Measurements from ENCODE around the gene TTC34.

TTC34 gene

DNA sequence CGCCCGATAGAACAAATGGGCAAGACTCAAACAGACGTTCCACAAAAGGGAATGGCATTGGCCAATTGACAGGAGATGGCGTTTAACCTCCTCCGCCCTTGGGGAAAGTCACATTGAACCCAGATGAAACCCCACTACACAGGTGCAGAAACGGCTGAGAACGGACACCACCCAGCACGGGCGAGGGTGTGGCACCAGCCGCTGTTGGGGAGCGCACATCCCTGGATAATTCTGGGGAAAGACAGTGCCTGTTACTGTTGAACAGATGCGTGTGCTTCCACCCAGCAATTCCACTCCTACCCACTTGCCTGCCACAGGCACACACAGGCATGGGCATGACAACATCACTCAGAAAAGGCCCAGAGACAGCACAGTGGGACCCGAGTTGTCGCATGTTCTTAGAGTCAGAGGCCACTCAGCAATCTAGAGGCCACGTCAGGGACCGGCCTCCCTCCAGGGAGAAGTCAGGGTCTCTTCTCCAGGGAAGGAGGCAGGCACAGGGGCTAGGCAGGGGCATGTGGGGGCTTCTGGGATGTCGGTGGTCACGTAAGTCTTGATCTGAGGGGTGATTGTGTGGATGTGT, 199.7 kb downstream of the TTC34 start:
- no peak for DNase-seq

DNA sequence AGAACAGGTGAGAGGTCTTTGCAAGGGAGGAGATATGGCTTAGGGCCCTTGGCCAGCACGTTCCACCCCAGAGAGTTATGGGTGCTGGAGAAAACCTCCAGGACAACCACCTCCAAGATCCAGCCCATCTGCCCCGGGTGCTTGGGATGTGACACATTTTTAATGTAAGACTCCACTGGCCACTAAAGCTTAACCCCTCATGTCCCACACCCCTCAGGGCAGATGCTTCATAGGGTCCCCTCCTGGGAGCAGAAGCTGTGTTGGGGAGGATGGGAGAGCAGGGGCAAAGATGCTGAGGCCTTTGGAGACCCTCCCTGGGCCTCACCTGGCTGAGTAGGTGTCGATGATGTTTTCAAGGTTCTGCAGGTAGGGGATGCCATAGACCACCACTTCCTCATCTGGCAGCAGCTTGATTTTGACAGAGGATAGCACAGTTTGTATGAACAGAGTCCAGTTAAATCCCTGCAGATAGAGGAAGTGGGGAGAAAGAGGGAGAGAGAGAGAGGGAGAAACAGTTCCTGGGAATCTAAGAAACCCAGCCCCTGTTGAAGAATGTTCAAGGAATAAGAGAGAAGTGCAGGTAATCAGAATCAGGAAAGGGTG, 203.1 kb downstream of the TTC34 start:
- no peak for DNase-seq

DNA sequence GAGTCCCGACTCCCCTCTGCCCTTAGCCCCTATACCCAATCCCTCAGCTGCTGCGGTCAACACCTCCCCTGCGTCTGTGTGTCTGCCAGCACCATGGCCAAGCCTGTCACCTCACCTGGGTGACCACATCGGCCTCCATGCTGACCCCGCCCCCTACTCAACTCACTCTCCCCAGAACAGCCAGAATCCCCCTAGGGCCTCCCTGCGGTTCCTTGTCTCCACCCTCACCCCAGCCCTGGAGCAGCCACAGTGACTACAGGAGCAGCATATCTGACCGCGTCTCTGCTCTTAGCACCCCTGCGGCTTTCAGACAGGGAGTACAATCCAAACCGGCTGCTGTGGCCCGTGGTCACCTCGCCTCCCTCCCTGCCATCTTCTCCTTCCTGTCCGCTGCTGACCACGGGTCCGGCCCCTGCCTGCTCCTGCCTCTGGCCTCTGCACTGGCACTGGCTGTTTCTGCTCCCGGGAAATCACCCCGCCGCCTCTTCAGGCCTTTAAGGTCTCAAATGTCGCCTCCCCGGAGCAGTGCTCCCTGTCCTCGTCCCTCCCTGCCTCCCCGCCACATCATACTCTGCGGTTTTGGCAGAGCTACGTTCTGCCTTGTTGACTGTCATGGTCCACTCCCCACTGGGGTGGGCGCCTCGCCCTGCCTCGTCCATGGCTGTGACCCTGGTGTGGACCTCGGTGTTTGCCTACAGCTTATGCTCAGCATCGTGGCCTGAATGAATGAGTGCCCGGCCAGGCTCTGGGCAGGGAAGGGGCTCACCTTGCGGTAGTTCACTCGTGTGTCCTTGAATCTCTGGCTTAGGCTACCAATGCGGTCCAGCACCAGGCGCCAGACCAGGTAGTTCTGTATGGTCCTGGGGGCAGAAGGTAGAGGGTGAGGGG, 203.8 kb downstream of the TTC34 start:
- no peak for DNase-seq

DNA sequence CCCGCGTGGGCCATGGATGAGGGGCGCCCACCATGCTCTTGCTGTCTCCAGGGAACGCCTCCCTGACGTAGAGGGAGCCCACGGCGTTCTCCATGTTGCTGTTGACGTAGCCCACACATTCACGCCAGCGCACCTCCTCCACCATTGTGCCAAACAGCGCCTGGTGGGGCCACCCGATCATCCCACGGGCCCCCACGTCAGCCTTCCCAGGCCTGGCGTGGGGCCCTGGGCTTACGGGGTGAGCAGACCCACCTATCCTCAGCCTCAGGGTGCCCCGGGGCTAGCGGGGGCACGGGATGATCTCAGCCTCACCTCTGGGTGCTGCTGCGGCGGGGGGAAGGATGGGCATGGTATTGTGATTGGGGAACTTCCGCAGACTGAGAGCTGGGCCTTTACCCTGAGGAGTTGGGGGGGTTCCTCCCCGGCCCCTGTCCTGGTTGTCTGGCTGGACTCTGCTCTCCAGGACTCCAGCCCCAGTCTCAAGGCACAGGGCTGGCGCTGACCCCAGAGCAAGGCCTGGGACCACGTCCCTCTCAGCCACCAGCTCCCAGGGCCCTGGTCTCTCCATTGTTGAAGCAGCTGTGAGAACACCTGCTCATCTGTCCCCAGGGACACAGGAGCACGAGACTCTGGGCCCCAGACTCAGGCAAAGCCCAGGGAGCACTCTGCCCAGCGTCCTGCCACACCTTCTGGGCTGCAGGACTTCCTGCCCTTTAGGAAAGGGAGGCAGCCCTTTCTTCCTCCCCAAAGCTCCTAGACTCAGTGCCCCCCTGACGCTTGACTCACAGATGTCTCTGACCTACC, 204.8 kb downstream of the TTC34 start:
- DNase-seq: no peak

DNA sequence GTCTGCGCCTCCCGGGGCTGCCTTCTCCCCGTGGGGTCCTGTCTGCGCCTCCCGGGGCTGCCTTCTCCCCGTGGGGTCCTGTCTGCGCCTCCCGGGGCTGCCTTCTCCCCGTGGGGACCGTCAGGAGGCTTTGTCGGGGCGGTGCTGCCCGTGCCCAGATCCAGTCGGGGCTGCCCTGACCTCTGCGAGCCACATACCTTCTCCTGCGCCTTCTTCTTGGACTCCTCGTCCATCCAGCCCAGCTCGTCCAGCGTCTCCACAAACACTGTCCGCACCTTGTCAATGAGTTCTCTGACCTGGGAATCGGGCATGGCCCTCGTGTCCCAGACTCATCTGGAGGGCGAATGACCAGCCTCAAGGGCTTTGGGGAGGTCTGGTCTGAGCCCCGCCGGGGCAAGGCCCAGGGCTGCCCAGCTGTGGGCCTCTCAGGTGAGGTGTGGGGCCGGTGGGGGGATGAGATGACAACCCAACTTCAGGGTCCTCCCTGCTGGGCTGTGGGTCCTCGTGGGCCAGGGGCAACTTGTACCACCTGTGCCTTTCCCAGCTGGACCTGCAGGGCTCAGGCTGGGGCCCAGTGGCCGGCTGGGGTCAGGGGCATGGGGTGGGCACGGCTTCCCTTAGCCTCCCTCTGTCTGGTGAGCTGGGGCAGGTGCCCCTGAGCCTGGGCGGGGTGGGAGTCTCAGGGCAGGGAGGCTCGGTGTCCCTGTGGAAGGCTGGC, 205.5 kb downstream of the TTC34 start:
- DNase-seq: no peak

DNA sequence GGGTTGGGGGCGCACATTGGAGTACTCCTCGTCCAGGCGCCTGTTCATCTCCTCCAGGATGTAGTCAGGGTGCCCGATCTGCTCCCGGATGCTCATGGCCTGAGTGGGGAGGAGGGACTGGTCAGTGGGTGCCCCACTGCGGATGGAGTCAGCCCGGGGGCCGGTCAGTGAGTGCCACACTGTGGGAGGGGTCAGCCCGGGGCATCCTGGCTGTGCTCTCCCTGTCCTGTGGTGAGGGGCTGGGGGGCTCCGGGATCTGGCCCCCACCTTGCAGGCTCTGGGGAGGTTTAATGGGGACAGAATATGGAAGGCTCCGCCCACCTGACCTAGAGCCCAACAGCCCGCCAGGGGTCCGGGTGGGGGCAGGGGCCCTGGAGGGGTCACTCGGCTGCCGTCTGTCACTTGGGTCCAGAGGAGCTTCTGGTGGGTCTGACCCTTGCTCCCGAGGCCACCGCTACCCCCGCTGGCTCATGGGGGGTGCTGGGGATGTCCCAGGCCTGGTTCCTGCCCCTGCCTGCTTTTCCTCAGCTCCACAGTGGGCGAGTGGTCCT, 206.2 kb downstream of the TTC34 start:
- no peak for DNase-seq

DNA sequence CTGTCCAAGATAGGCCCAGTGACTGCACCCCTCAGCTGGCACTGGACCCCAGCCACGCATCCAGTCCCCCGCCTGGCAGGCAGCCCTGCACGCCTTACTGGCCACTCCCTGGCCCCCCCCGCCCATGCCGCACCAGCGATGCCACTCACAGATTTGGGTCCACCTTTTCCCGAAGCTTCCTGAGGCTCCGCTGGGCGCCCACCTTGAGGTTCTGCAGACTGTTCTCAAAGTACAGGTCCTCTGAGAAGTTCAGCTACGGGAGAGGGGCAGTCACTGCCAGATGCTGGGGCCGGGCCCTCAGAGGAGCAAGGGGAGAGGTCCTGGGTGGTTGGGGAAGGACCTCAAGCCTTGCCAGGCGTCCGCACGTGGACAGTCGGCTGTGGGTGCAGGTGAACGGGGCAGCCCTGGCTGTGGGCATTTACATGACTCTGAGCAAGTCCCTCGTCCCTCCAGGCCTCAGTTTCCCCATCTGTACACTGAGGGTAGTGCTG, 206.8 kb downstream of the TTC34 start:
- DNase-seq: no peak

DNA sequence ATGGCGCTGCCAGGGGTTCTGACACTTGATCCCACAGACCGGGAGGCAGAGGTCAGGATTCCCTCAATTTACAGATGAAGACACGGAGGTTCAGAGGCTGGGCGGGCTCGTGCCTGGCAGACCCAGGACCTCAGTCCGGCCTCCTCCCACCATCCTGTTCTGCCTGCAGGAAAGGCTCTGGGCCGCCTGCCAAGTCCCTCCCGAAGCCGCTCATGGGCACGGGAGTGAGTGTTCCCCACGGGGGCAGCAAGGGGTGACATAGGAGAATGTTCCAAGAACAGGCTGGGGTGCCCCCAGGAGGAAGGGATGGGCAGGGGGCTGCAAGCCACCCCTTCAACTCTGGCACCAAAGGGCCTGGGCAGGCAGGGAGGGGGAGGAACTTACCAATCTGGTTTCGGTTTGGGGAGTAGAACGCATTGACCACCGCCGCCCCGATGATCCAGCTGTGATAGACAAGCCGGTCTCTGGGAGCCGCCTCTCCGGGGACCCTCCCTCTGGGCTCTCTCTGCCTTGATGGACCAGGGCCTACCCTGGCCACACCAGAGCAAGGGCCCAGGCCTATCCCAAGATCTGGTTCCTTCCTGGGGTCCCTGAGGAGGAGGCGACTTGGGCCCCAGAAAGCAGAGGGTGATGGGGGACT, 207.4 kb downstream of the TTC34 start:
- no peak for DNase-seq

DNA sequence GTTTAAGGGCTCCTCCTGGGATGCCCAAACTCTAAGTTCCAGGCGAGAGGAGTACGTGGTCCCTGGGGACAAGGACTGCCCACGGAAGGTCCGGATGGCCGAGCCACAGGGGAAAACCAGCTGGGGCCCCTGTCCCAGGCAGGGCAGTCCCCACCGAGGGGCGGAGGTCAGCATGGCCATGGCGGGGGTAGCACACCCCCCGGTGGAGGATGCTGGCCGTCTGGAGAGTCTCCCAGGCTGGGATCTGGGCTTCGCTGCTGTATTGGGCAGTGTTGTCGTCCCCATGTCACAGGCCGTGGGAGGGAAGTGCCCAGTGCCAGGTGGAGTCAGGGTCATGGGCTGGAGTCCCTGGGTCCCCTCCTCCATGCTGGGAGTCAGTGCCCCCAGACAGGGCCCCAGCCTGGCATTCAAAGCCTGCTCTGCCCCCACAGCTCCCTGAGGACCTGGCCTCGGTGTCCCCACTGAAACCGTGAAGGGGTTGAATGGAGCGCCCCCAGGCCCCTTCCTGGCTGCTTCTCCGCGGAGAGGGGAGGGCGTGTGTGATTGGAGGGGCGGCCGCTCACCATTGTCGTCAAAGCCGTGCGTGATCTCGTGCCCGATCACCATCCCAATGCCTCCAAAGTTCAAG, 208.1 kb downstream of the TTC34 start:
- DNase-seq: no peak

DNA sequence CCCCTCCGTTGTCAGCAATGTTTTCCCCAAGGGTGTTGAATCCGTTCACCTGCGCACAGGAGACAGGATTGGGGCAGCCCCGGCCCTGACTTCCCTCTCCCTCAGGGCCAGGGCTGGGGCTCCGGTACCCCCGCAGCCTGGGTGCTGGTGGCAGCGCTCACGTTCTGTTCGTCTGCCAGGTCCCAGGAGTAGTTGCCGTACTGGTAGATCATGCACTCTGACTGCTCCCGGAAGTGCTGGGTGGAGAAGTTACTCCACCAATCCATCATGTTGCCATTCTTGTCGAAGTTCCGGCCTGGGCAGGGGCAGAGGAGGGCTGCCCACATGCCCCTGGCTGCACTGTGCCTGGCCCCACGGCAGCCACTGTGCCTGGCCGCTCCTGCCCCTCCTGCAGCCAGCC, 208.8 kb downstream of the TTC34 start:
- no peak for DNase-seq

DNA sequence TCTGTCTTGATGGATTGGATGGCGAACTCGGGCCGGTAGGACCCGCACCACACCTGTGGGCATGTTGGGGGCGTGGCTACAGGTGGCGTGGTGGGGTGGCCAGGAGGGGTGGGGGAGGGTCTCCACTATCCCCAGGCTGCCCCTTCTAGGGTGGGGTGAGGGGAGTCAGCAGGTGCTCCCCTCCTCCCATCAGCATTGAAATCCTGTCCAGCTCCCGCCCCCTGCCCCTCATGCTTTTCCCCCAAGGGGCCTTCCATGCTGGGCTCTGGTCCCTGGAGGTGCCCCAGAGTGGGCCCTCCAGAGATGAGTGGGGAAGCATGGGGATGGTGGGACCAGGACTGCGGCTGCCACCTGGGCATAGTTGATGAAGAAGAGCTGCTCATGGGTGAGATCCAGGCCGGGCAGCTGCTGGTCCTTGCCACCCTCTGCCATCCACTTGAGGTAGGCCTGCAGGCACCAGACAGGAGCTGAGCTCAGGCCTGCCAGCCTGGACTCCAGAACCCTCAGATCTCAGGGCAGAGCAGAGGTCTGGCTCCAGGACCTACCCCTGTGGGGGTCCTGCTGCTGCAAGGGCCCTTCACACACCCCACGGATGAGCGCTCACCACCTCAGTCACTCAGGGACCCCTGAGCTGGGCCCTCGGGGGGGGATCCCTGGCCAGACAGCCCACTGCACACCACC, 209.8 kb downstream of the TTC34 start:
- DNase-seq: no peak

DNA sequence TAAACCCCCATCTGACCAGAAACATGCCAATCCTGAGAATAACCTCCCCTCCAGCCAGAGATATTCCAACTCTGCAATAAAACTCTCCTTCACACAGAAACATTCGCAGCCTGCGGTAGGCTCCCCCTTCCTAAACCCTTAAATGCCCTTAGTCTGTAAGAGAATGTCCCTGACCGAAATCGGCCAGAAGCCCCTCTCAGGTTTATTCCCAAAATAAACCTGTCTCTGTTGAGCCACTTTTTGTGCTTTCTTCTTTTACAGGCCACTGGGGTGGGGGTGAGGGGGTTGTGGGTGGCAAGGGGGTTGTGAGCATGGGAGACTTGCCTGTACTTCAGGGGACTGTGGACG, 210.3 kb downstream of the TTC34 start:
- no peak for DNase-seq

DNA sequence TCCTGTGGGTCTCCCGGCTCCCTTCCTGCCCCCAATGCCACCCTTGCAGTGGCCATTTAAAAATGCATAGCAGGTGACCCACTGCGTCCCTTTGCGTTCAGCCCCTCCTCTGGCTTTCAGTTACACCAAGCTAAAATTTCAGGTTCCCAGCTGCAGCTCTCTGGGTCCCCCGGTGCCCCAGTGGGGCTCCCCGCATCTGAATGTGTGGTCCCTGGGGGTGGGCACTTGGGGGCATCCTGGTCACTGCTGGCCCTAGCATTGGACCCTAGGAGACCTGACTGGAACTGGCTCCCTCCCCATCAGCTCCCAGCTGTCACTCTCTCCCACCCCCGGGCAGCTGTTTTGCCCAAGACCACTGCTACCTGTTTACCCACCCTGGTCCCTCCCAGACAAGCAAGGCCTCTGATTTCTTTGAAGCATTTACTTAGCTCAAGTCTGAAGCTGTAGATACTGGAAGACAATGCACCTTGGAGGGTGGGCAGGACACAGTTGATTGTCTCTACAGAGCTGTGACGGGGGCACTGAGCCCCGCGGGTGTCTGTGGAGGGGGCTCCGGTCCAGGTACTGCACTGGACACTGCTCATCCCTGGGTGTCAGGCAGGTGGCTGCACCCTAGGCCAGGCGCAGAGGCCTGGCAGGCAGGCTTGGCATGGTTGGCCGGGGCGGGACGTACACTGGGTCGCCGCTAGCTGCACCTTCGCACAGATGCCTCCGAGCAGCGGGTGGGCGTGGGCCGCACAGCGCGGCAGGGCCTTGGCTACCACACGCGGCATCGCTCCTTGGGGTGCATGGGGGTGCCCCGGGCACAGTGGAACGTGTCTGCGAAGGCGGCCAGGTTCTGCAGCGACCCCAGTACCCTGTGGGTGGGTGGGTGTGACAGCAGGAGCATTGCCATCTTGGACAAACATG, 211.0 kb downstream of the TTC34 start:
- no peak for DNase-seq

DNA sequence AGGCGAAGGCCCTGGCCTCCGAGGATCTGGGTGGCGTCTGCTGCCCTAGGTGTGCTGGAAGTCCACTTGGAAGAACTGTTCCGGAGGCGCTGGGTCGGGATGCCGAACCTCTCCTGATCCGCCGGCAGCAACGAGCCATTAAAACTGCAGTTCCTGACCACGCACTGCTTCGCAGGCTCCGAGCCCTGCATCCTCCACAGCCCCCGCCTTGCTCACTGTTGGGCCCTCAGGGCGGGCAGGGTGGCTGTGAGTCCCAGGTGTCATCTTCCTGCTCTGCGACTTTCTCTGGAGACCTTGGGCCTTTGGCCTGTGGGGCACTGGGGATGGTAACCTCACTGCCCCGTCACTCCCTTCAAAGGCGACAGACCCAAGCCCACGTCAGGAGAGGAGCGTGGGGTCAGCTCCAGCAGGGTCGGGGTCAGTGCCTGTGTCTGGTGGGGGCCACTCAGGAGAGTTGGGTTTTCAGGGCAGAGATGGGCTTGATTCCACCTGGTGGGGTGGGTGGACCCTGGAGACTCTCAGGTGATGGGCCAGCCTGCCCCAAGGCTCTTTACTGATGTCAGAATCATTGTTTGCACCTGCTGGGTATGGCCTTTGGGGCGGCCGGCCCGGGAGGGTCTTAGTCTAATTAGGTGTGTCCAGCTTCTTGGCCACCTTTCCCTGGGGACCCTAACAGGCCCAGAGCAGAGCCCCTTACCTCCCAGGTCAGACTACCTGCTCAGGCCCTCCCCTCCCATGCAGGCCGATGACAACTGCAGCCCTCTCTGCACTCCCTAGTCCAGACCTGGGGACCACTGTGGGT, 211.9 kb downstream of the TTC34 start:
- DNase-seq: no peak

DNA sequence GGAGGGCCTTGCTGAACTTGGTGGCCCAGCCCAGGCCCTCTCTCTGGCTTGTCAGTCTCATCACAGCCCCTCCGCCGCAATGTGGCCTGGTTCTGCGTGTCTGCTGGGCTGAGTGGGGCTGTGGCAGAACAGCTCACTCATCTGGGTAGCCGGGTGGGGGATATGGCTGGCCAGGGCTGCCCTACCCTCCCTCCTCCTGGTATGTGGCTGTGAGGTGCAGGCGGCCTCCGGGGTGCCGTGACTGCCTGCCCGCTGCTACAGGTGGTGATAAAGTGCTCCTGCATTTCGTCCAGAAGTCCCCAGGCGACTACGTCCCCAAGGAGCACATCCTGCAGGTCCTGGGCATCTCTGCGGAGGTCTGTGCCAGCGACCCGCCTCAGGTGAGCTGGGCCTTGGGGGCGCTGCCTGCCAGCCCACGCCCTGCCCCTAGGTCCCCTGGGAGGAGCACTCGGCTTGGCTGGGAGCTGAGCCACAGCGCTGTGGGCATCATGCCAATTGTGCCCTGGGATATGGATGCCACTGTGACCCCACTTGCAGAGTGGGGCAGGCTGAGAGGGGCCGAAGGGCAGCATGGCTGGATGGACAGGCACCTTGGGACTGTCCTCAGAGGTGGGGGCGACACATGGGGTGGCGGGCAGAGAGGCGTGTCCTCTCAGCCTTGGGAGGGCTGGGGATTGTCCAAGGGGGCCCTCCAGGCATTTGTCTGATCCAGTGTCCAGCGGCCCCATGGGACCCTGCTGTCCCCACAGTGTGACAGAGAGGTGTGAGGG, 212.6 kb downstream of the TTC34 start:
- no peak for DNase-seq

DNA sequence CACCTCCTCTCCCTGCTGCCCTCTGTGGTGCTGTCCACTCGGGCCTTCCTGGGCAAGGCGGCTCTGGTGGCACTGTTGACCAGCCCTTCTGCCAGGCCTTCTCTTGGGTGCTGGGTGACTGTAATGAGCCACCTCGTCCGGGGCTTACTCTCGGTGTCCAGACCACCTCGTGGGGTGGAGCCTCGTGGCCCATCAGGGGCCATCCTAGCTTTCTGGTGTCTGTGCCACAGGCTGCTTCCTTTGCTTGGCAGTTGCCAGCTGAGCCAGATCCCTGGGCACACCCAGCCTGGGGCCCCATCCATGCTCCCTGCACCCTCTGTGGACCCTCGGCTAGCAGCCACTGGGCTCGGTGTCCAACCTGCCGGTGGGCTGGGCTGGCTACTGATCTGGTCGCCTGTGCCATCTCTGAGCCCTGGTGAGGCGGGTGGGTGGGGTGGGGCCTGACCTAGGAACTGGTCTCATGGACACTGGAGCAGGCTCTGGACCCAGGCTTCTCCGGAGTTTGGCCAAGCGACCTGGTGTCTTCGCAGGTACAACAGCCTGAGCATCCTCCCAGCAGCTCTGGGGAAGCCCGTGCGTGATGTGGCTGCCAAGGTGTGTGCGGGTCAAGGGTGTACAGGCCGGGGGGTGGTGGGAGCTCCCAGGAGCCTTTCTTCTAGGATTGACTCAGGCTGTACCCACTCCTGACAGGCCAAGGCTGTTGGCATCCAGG, 213.5 kb downstream of the TTC34 start:
- no peak for DNase-seq
